Activated CD8-positive, alpha-beta T cell treated with anti-CD3 and anti-CD28 coated beads, Interleukin-2, amount 10 ng/mL, durations not matched to agents 7 days and 5 days (primary cell): Measurements from ENCODE around the gene SMARCA4. TPM values are rescaled to one million over a fixed set of nuclear protein-coding genes. Genes with fewer than 3 reads are reported as not detected.
A peak's percentile ranks its signal among the peaks of the same experiment; 100 is the strongest.

Experiments used
- ATAC-seq: fragments of 150-1000 bp; cut with Tn5 transposase; one replicate; pipeline ENCODE4 v1.10.0; 2021; ENCODE audit warnings: moderate library complexity
- CTCF ChIA-PET: fragments of 350-600 bp; sonication (Branson Sonifier 250); formaldehyde crosslinking; loops from one replicate; lab custom pipeline; 2021; ENCODE audit warnings: antibody characterized with exemption; lab: Charles Lee
- POLR2A ChIA-PET: fragments of 350-600 bp; sonication (Branson Sonifier 250); formaldehyde crosslinking; loops from one replicate; lab custom pipeline; 2021; ENCODE audit warnings: antibody characterized with exemption; lab: Charles Lee
- DNase-seq: peaks from one replicate; pipeline ENCODE4 v3.0.0-alpha.2; 2020
- H3K27ac Mint-ChIP-seq: one replicate; pipeline ENCODE4 v1.8.0; 2021; ENCODE audit warnings: mild to moderate bottlenecking, mixed read lengths
- H3K27me3 Mint-ChIP-seq: one replicate; pipeline ENCODE4 v1.8.0; 2021; ENCODE audit warnings: low read depth, mixed read lengths
- H3K36me3 Mint-ChIP-seq: one replicate; pipeline ENCODE4 v1.8.0; 2021; ENCODE audit warnings: low read depth, mixed read lengths
- H3K4me1 Mint-ChIP-seq: one replicate; pipeline ENCODE4 v1.8.0; 2021; ENCODE audit warnings: low read depth, mixed read lengths
- H3K4me3 Mint-ChIP-seq: one replicate; pipeline ENCODE4 v1.8.0; 2021; ENCODE audit warnings: mild to moderate bottlenecking, mixed read lengths
- H3K9me3 Mint-ChIP-seq: one replicate; pipeline ENCODE4 v1.8.0; 2022; ENCODE audit warnings: mixed read lengths; ENCODE audit not compliant: insufficient read depth
- total RNA-seq, 2 experiments: library from RNA; stranded (reverse); gene quantifications; one replicate each; pipeline ENCODE4 v1.2.3, GENCODE V29; 2021

Gene SMARCA4
- total RNA-seq, 2 experiments from 2014 or later = 108 to 115 TPM

- Mint-ChIP-seq H3K36me3 (peaks cover 36% of the 10 kb centered on the region), H3K27me3 (no peaks in the 10 kb centered on the region), H3K4me1 (peaks cover 11% of the 10 kb centered on the region), H3K27ac (no peak overlapping the region), H3K9me3 (no peaks in the 10 kb centered on the region), H3K4me3 (no peak overlapping the region)
- ChIA-PET CTCF (interaction anchor here (1.7 kb wide), 1 partner anchor 77 kb away, joined by 6 read pairs; no protein-coding TSS in a partner anchor), POLR2A (no interaction called here)
- DNase-seq = no peak
- no peak for ATAC-seq
Measured at GRCh38 chr19:11019262-11019661, 58.4 kb downstream of the SMARCA4 start.

- no peak overlapping the region for H3K27ac Mint-ChIP-seq
- H3K36me3 Mint-ChIP-seq = peaks cover 36% of the 10 kb centered on the region
- POLR2A ChIA-PET = interaction anchor here (0.6 kb wide), 1 partner anchor 11 kb away, joined by 3 read pairs; no protein-coding TSS in a partner anchor
- no peak overlapping the region for H3K4me3 Mint-ChIP-seq
- CTCF ChIA-PET = interaction anchor here (1.7 kb wide), 1 partner anchor 78 kb away, joined by 6 read pairs; no protein-coding TSS in a partner anchor
- ATAC-seq = no peak
- no peaks in the 10 kb centered on the region for H3K9me3 Mint-ChIP-seq
- H3K4me1 Mint-ChIP-seq = peaks cover 11% of the 10 kb centered on the region
- H3K27me3 Mint-ChIP-seq = no peaks in the 10 kb centered on the region
- no peak for DNase-seq
Measured at GRCh38 chr19:11019824-11020223, 59.0 kb downstream of the SMARCA4 start.

- Mint-ChIP-seq H3K27ac (no peak overlapping the region), H3K4me1 (peaks cover 11% of the 10 kb centered on the region), H3K36me3 (peaks cover 32% of the 10 kb centered on the region), H3K9me3 (no peaks in the 10 kb centered on the region), H3K27me3 (no peaks in the 10 kb centered on the region), H3K4me3 (no peak overlapping the region)
- CTCF ChIA-PET = interaction anchor here (1.7 kb wide), 1 partner anchor 79 kb away, joined by 6 read pairs; no protein-coding TSS in a partner anchor
- no peak for DNase-seq
- ATAC-seq = no peak
- POLR2A ChIA-PET = interaction anchor here (0.6 kb wide), 1 partner anchor 12 kb away, joined by 3 read pairs; no protein-coding TSS in a partner anchor
Measured at GRCh38 chr19:11020423-11020822, 59.6 kb downstream of the SMARCA4 start.

- peaks cover 11% of the 10 kb centered on the region for H3K4me1 Mint-ChIP-seq
- peaks cover 36% of the 10 kb centered on the region for H3K36me3 Mint-ChIP-seq
- POLR2A ChIA-PET = no interaction called here
- DNase-seq (no peak), ATAC-seq (no peak)
- no peak overlapping the region for H3K27ac Mint-ChIP-seq
- H3K9me3 Mint-ChIP-seq = no peaks in the 10 kb centered on the region
- CTCF ChIA-PET = interaction anchor here (1.5 kb wide), 1 partner anchor 14 kb away, joined by 7 read pairs; no protein-coding TSS in a partner anchor
- H3K4me3 Mint-ChIP-seq = no peak overlapping the region
- no peaks in the 10 kb centered on the region for H3K27me3 Mint-ChIP-seq
Measured at GRCh38 chr19:11020982-11021759, 60.3 kb downstream of the SMARCA4 start.

- Mint-ChIP-seq H3K9me3 (no peaks in the 10 kb centered on the region), H3K4me3 (no peak overlapping the region), H3K27ac (no peak overlapping the region), H3K27me3 (no peaks in the 10 kb centered on the region), H3K4me1 (peaks cover 11% of the 10 kb centered on the region), H3K36me3 (peaks cover 32% of the 10 kb centered on the region)
- ATAC-seq = no peak
- CTCF ChIA-PET = interaction anchor here (0.8 to 1.5 kb wide), 2 partner anchors 14 to 80 kb away, joined by 3 to 7 read pairs; no protein-coding TSS in a partner anchor
- no peak for DNase-seq
- POLR2A ChIA-PET = no interaction called here
Measured at GRCh38 chr19:11021760-11022144, 60.9 kb downstream of the SMARCA4 start.

- ATAC-seq (no peak), DNase-seq (no peak)
- no peaks in the 10 kb centered on the region for H3K9me3 Mint-ChIP-seq
- H3K4me3 Mint-ChIP-seq = no peak overlapping the region
- POLR2A ChIA-PET = no interaction called here
- peaks cover 11% of the 10 kb centered on the region for H3K4me1 Mint-ChIP-seq
- no peak overlapping the region for H3K27ac Mint-ChIP-seq
- CTCF ChIA-PET = interaction anchor here (1.0 to 1.5 kb wide), 2 partner anchors 13 kb away, joined by 5 to 7 read pairs; no protein-coding TSS in a partner anchor
- peaks cover 35% of the 10 kb centered on the region for H3K36me3 Mint-ChIP-seq
- no peaks in the 10 kb centered on the region for H3K27me3 Mint-ChIP-seq
Measured at GRCh38 chr19:11023016-11023415, 62.2 kb downstream of the SMARCA4 start.

GRCh38 chr19:11023710-11024109, 62.9 kb downstream of the SMARCA4 start:
- no peak overlapping the region for H3K27ac Mint-ChIP-seq
- no peaks in the 10 kb centered on the region for H3K27me3 Mint-ChIP-seq
- H3K36me3 Mint-ChIP-seq = peaks cover 38% of the 10 kb centered on the region
- H3K9me3 Mint-ChIP-seq = no peaks in the 10 kb centered on the region
- ATAC-seq = no peak
- no peak for DNase-seq
- H3K4me1 Mint-ChIP-seq = peaks cover 11% of the 10 kb centered on the region
- CTCF ChIA-PET = interaction anchor here (1.0 kb wide), 1 partner anchor 12 kb away, joined by 5 read pairs; no protein-coding TSS in a partner anchor
- H3K4me3 Mint-ChIP-seq = no peak overlapping the region
- POLR2A ChIA-PET = no interaction called here

GRCh38 chr19:11024259-11024658, 63.4 kb downstream of the SMARCA4 start:
- ChIA-PET CTCF (interaction anchor here (1.0 kb wide), 1 partner anchor 11 kb away, joined by 5 read pairs; no protein-coding TSS in a partner anchor), POLR2A (no interaction called here)
- Mint-ChIP-seq H3K27me3 (no peaks in the 10 kb centered on the region), H3K36me3 (peaks cover 38% of the 10 kb centered on the region), H3K4me3 (no peak overlapping the region), H3K9me3 (no peaks in the 10 kb centered on the region), H3K4me1 (peaks cover 11% of the 10 kb centered on the region), H3K27ac (no peak overlapping the region)
- DNase-seq (no peak), ATAC-seq (no peak)

GRCh38 chr19:11025006-11025405, 64.2 kb downstream of the SMARCA4 start:
- Mint-ChIP-seq H3K9me3 (no peaks in the 10 kb centered on the region), H3K27me3 (no peaks in the 10 kb centered on the region), H3K36me3 (peaks cover 33% of the 10 kb centered on the region), H3K27ac (peak overlapping the region; percentile 43), H3K4me3 (no peak overlapping the region), H3K4me1 (peaks cover 11% of the 10 kb centered on the region)
- POLR2A ChIA-PET = no interaction called here
- ATAC-seq (no peak), DNase-seq (no peak)
- CTCF ChIA-PET = interaction anchor here (0.8 to 1.0 kb wide), 2 partner anchors 11 to 83 kb away, joined by 3 read pairs; no protein-coding TSS in a partner anchor

- H3K4me3 Mint-ChIP-seq = no peak overlapping the region
- H3K4me1 Mint-ChIP-seq = peaks cover 11% of the 10 kb centered on the region
- no peak for ATAC-seq
- H3K27ac Mint-ChIP-seq = no peak overlapping the region
- ChIA-PET CTCF (interaction anchor here (0.8 to 1.0 kb wide), 2 partner anchors 11 to 84 kb away, joined by 3 read pairs; no protein-coding TSS in a partner anchor), POLR2A (no interaction called here)
- peaks cover 35% of the 10 kb centered on the region for H3K36me3 Mint-ChIP-seq
- H3K9me3 Mint-ChIP-seq = no peaks in the 10 kb centered on the region
- no peaks in the 10 kb centered on the region for H3K27me3 Mint-ChIP-seq
- DNase-seq = no peak
Measured at GRCh38 chr19:11025445-11025844, 64.6 kb downstream of the SMARCA4 start.

- ATAC-seq (no peak), DNase-seq (no peak)
- no peak overlapping the region for H3K4me3 Mint-ChIP-seq
- POLR2A ChIA-PET = no interaction called here
- no peaks in the 10 kb centered on the region for H3K27me3 Mint-ChIP-seq
- no peak overlapping the region for H3K27ac Mint-ChIP-seq
- peaks cover 35% of the 10 kb centered on the region for H3K36me3 Mint-ChIP-seq
- H3K4me1 Mint-ChIP-seq = peaks cover 11% of the 10 kb centered on the region
- no peaks in the 10 kb centered on the region for H3K9me3 Mint-ChIP-seq
- CTCF ChIA-PET = interaction anchor here (1.0 kb wide), 1 partner anchor 84 kb away, joined by 3 read pairs; no protein-coding TSS in a partner anchor
Measured at GRCh38 chr19:11025997-11026396, 65.2 kb downstream of the SMARCA4 start.

GRCh38 chr19:11027381-11027780, 66.6 kb downstream of the SMARCA4 start:
- DNase-seq (no peak), ATAC-seq (no peak)
- POLR2A ChIA-PET = no interaction called here
- CTCF ChIA-PET = interaction anchor here (1.0 to 2.1 kb wide), 2 partner anchors 8 to 99 kb away, joined by 3 to 9 read pairs; no protein-coding TSS in a partner anchor
- H3K27ac Mint-ChIP-seq = no peak overlapping the region
- no peaks in the 10 kb centered on the region for H3K27me3 Mint-ChIP-seq
- H3K36me3 Mint-ChIP-seq = peaks cover 33% of the 10 kb centered on the region
- H3K9me3 Mint-ChIP-seq = no peaks in the 10 kb centered on the region
- H3K4me3 Mint-ChIP-seq = no peak overlapping the region
- peaks cover 11% of the 10 kb centered on the region for H3K4me1 Mint-ChIP-seq
